Stomach (tissue), 4 donors: ENCODE results near the gene PELI2.

Source experiments
- EP300 ChIP-seq: sonication (generic); formaldehyde crosslinking; IDR thresholded peaks from one replicate; pipeline ENCODE4 v1.6.1; 2017; ENCODE audit warnings: antibody characterized with exemption
- POLR2A ChIP-seq, 4 donors: fragments of 450-650 bp; IDR thresholded peaks; one replicate each; pipeline ENCODE4 v1.6.1; 2016; ENCODE audit warnings: antibody characterized with exemption in 4 of 4, control low read depth in 2 of 4, mild to moderate bottlenecking in 1 of 4, moderate library complexity in 1 of 4
- TF ChIP-seq, protein P1 (sequence below), 7 experiments: fragments of 450-650 bp in 4 of 7; fragments of 200-600 bp in 3 of 7; sonication (generic) in 3 of 7; IDR thresholded peaks; one replicate each; pipeline ENCODE4 v1.5.1; 2016 to 2019; ENCODE audit warnings: antibody characterized with exemption in 7 of 7, control low read depth in 2 of 7, mild to moderate bottlenecking in 1 of 7

- TF ChIP-seq, protein P1, sequence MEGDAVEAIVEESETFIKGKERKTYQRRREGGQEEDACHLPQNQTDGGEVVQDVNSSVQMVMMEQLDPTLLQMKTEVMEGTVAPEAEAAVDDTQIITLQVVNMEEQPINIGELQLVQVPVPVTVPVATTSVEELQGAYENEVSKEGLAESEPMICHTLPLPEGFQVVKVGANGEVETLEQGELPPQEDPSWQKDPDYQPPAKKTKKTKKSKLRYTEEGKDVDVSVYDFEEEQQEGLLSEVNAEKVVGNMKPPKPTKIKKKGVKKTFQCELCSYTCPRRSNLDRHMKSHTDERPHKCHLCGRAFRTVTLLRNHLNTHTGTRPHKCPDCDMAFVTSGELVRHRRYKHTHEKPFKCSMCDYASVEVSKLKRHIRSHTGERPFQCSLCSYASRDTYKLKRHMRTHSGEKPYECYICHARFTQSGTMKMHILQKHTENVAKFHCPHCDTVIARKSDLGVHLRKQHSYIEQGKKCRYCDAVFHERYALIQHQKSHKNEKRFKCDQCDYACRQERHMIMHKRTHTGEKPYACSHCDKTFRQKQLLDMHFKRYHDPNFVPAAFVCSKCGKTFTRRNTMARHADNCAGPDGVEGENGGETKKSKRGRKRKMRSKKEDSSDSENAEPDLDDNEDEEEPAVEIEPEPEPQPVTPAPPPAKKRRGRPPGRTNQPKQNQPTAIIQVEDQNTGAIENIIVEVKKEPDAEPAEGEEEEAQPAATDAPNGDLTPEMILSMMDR (IDR thresholded peaks at IDR 0.05): no peak
- TF ChIP-seq EP300 (no peak), POLR2A (IDR thresholded peaks at IDR 0.05) (no peak)
Measured at GRCh38 chr14:56081139-56081538, 37.1 kb upstream of the PELI2 start.
